Activated CD8-positive, alpha-beta memory T cell treated with anti-CD3 and anti-CD28 coated beads, Interleukin-2, amount 50 U/mL, for 24 hours (primary cell): ENCODE results near the gene PLOD1.
"Not testable (repeated sequence)": the region's sequence is repeated elsewhere in the genome, so short reads cannot be mapped to it uniquely, and the experiment has no call there.

Experiments
- DNase-seq: peaks from one replicate; pipeline ENCODE4 v3.0.0-alpha.2; 2020; ENCODE audit errors: extremely low read depth

Gene PLOD1

GRCh38 chr1:11934302-11935056 lies at the start of gene PLOD1:
Gene PLOD1 (plus strand): TSS chr1:11934717. CDS start chr1:11934780, 63 bp downstream.
- peak; percentile 51 for DNase-seq

DNA sequence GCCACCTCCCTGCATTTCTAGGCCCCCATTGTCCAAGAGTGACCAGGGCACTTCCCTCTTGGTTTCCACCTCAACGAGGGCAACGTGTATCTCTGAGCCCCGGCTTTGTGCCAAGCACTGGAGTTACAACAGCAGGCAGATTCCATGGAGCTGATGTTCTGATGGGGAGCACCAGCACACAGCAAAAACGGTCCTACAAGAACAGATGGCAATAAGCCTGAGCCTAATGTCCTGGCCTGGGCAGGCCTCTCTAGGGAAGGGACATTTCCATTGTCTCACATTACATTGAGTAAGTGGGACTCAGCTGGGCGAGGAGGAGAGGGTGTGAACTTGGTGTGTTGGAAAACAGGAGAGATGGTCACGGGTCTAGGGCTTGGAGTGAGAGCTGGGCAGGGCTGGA lies 48.6 kb upstream of the PLOD1 start:
- DNase-seq: no peak

GRCh38 chr1:11886986-11887665 lies 47.4 kb upstream of the PLOD1 start:
- DNase-seq: no peak

DNA sequence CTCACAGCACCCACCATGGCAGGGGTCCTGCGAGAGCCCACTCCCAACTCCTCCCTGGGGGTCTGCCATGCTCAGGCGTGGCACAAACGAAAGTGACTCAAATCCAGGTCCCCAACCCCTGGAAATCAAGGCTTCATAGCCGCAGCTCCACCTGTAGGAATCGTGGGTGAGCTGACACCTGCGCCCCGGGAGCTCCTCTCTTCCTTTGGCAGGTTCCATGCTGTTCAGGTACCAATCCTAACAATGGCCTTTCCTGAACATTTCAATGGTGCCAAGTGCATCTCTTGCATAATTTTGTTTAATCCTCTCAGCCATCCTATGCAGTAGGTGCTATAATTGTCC lies 46.9 kb upstream of the PLOD1 start:
- no peak for DNase-seq

DNA sequence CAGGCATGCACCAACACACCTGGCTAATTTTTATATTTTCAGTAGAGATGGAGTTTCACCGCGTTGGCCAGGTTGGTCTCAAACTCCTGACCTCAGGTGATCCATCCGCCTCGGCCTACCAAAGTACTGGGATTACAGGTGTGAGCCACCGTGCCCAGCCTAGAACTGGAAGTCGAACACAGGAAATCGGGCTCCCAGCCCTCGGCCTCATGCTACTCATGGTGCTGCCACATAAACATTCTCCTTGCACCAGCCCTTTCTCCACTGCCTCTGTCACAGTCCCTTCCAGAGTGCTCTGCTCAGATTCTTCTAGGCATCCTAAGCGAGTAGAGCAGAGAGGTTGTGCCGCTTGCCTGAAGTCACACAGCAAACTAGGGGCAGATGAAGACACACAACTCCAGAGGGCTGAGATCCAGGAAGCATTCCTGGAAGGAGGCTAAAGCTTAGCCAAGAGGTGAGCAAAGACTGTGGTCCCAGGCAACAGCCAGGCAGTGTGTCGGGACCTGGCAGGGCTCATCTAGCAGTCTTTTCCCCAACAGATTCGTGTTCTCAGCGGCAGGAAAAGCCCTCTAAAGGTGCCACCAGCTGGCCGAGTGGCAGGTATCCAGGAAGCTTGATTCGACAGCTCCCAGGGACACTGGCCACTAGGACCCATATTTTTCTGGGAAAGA lies 46.2 kb upstream of the PLOD1 start:
- no peak for DNase-seq

DNA sequence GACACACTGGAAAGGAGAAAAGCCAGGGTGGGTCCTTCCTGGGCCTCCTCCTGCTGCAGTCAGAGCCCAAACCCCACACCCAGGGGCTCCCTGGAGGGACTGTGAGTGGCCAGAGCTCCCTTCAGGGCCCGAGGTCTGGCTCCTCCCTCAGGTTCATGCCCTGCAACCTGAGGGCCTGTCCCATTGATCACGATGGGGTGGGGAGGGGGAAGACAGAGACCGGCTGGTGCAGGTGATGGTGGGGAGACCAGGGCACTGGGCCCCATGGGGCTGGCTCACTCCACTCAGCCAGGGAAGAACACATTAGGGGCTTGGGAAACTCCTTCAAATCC lies 45.7 kb upstream of the PLOD1 start:
- DNase-seq: no peak

- no peak for DNase-seq
These were observed 42.9 kb upstream of the PLOD1 start for GRCh38 chr1:11891433-11892186.

DNA sequence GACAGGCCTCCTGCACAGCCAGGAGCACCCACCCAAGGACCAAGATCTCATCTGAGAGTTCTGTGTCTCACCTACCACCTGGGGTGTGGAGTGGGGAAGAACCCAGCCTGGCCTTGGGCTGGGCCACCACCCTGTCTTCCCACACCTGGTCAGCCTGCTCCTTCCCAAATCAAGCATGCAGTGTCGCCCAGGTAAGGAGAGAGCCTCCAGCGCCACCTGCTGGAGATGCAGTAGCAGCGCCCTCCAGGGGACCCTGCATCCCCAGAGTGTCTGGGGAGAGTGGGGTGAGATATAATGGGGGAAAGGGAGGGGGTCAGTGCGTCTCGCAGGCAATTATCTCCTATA lies 40.6 kb upstream of the PLOD1 start:
- no peak for DNase-seq

DNA sequence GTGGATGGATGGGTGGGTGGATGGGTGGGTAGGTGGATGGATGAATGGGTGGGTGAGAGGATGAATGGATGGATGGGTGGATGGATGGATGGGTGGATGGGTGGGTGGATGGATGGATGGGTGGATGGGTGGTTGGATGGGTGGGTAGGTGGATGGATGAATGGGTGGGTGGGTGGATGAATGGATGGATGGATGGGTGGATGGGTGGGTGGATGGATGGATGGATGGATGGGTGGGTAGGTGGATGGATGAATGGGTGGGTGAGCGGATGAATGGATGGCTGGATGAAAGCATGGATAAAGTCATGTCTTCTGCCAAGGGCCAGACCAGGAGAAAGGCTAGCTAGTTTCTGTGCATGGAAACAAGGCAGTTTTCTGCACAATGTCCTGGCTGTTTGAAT lies 40.0 kb upstream of the PLOD1 start:
- not testable (repeated sequence) for DNase-seq

DNA sequence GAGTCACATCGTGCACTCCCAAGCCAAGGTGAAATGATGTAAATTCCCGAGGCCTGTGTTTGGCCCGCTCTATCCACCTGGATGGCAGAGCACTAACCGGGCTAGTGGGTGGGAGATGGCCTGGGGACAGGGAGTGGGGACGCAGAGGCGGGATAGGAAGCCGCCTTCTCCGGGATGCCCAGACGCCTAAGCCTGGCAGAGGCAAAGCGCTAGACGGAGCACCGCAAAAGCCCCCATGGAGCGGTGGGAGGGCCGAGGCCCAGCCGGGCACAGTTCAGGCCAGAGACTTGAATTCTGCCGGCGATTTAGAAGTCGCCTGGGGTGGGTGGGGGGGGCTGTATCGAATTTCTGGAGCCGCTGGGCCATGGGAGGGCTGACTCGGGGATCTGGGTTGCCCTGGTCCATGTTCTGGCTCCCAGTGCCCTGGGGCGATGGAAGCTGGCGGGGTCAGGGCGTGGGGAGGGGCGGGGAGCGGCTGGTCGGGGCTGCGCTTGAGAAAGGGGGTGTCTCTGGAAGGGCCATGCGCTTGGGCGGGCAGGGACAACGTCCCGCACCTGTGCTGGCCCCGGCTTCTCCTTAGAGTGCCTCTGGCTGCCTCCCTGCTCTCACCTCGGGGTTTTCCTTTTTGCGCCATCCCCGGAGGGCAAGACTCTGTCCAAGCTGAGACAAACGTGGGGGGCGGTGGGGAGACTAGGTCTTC lies 36.3 kb upstream of the PLOD1 start:
- no peak for DNase-seq

- DNase-seq: no peak
These were observed 35.6 kb upstream of the PLOD1 start for GRCh38 chr1:11898831-11899467.

DNA sequence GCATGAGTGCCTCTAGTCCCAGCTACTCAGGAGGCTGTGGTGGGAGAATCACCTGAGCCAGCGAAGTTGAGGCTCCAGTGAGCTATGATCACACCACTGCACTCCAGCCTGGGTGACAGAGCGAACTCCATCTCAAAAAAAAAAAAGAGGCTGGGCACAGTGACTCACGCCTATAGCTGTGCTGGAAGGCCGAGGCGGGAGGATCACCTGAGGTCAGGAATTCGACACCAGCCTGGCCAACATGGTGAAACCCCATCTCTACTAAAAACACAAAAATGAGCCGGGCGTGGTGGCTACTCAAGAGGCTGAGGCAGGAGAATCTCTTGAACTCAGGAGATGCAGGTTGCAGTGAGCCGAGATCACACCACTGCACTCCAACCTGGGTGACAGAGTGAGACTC lies 33.1 kb upstream of the PLOD1 start:
- DNase-seq: not testable (repeated sequence)

DNA sequence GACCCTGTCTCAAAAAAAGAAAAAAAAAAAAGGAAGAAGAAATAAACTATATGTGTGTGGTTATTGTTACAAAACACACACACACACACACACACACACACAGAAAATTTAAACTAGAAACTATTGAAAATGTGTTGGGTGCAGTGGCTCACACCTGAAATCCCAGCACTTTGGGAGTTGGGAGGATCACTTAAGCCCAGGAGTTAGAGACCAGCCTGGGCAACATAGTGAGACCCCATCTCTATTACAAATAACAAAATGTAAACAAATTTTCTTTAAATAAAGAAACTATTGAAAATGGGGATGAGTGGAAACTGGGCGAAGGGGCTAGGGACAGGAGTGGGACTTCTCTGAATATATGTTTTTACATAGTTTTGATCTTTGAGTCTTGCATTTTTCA lies 31.3 kb upstream of the PLOD1 start:
- no peak for DNase-seq

- not testable (repeated sequence) for DNase-seq
These were observed 30.4 kb upstream of the PLOD1 start for GRCh38 chr1:11904156-11904555.

- DNase-seq: no peak
These were observed 29.5 kb upstream of the PLOD1 start for GRCh38 chr1:11904978-11905377.

DNA sequence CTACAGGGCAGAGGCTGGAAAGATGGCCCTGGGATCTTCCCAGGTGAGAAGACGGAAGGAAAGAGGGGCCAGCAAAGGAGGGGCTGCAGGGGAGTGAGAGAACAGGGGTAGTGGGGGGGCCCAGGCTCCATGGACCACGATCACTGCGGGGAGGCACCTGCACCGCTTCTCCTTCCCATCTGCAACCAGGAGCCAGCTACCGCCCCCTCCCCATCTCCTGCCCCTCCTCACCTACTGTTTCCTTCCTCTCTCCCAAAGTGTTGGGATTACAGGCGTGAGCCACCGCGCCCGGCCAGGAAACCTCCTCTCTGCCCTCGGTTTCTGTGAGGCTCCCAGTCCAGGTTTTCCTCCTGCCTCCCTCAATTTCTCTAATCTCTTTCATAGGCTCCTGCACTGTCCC lies 27.6 kb upstream of the PLOD1 start:
- DNase-seq: no peak

GRCh38 chr1:11907275-11908094 lies 27.0 kb upstream of the PLOD1 start:
- DNase-seq: peak; percentile 67

- DNase-seq: peak; percentile 61
These were observed 26.3 kb upstream of the PLOD1 start for GRCh38 chr1:11908095-11908675.

GRCh38 chr1:11910914-11911228 lies 23.6 kb upstream of the PLOD1 start:
- not testable (repeated sequence) for DNase-seq

DNA sequence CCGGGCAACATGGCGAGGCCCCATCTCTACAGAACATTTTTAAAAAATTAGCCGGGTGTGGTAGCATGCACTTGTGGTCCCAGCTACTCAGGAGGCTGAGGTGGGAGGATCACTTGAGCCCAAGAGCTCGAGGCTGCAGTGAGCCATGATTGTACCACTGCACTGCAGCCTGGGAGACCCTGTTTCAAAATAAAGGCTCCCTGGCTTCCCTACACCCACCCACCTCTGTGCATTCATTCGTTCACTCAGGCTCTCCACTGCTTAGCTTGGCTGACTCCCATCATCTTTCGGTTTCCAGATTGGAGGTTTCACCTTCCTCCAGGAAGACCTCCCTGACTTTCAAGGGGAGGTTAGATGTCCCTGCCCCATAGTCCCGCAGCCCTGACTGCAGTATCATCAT lies 22.5 kb upstream of the PLOD1 start:
- DNase-seq: no peak
